Measurements from ENCODE around the gene ACP7.

DNA sequence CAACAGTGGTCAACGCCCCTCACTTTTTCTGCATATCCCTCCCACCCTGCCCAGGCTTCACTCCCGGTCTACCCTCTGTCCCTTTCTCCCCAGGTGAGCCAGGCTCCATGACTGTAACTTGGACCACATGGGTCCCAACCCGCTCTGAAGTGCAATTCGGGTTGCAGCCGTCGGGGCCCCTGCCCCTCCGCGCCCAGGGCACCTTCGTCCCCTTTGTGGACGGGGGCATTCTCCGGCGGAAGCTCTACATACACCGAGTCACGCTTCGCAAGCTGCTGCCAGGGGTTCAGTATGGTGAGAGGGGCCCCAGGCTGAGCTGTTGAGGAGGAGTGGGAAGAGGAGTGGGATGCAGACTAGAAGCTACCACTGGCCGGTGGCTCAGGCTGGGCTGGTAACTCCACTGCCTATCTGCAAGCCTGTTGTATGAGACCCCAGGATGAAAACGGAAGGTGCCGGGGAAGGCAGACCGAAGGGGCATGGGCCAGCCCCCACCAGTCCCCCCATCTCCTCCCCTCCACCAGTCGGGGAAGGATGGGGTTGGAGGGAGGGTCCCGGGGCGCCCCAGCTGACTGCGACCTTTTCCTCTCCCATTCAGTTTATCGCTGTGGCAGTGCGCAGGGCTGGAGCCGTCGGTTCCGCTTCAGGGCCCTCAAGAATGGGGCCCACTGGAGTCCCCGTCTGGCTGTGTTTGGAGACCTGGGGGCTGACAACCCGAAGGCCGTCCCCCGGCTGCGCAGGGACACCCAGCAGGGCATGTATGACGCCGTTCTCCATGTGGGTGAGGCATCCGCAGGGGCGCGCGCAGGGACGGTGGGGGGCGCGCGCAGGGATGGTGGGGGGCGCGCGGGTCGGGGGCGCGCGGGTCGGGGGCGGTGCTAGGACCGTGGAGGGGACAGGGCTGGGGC is 14.4 kb downstream of the ACP7 start:
- TF ChIP-seq, protein P1, sequence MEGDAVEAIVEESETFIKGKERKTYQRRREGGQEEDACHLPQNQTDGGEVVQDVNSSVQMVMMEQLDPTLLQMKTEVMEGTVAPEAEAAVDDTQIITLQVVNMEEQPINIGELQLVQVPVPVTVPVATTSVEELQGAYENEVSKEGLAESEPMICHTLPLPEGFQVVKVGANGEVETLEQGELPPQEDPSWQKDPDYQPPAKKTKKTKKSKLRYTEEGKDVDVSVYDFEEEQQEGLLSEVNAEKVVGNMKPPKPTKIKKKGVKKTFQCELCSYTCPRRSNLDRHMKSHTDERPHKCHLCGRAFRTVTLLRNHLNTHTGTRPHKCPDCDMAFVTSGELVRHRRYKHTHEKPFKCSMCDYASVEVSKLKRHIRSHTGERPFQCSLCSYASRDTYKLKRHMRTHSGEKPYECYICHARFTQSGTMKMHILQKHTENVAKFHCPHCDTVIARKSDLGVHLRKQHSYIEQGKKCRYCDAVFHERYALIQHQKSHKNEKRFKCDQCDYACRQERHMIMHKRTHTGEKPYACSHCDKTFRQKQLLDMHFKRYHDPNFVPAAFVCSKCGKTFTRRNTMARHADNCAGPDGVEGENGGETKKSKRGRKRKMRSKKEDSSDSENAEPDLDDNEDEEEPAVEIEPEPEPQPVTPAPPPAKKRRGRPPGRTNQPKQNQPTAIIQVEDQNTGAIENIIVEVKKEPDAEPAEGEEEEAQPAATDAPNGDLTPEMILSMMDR (IDR thresholded peaks at IDR 0.05; ENCODE audit: borderline replicate concordance, extremely low read depth, low read length, poor library complexity, severe bottlenecking): no peak
- no peak for TF ChIP-seq EZH2 (IDR thresholded peaks at IDR 0.05; ENCODE audit: borderline replicate concordance, low read depth, low read length, severe bottlenecking)
